Smooth muscle cell (in vitro differentiated cells): ENCODE measurements around the gene SP3. TPM values are rescaled to one million over a fixed set of nuclear protein-coding genes. Genes with fewer than 3 reads are reported as not detected.

Experiments used
- DNase-seq: peaks from one replicate; lab custom pipeline; 2025; ENCODE audit not compliant: unreplicated experiment; lab: John Stamatoyannopoulos, UW
- H2AFZ ChIP-seq: fragments of 200-600 bp; sonication (generic); 2 replicates; pipeline ENCODE4 v1.6.0; 2016; ENCODE audit warnings: antibody characterized with exemption, low read depth, mild to moderate bottlenecking
- H3F3A ChIP-seq: fragments of 200-600 bp; sonication (generic); 2 replicates; pipeline ENCODE4 v1.6.0; 2017; ENCODE audit warnings: antibody characterized with exemption, low read depth
- H3K27ac ChIP-seq: fragments of 200-600 bp; sonication (generic); 2 replicates; pipeline ENCODE4 v1.5.1; 2016; ENCODE audit warnings: low read depth, mild to moderate bottlenecking
- H3K27me3 ChIP-seq: fragments of 200-600 bp; sonication (generic); 2 replicates; pipeline ENCODE4 v1.6.1; 2016; ENCODE audit warnings: low read depth, mild to moderate bottlenecking
- H3K36me3 ChIP-seq: fragments of 200-600 bp; sonication (generic); 2 replicates; pipeline ENCODE4 v1.5.1; 2016; ENCODE audit warnings: low read depth
- H3K4me1 ChIP-seq: fragments of 200-600 bp; sonication (generic); 2 replicates; pipeline ENCODE4 v1.5.1; 2016; ENCODE audit warnings: low read depth
- H3K4me2 ChIP-seq: fragments of 200-600 bp; sonication (generic); 2 replicates; pipeline ENCODE4 v1.6.0; 2016; ENCODE audit warnings: mild to moderate bottlenecking
- H3K4me3 ChIP-seq: fragments of 200-600 bp; sonication (generic); 2 replicates; pipeline ENCODE4 v1.5.1; 2016; ENCODE audit warnings: mild to moderate bottlenecking
- H3K79me2 ChIP-seq: fragments of 200-600 bp; sonication (generic); 2 replicates; pipeline ENCODE4 v1.6.0; 2016; ENCODE audit warnings: low read depth, mild to moderate bottlenecking
- H3K9ac ChIP-seq: fragments of 200-600 bp; sonication (generic); 2 replicates; pipeline ENCODE4 v1.6.0; 2016; ENCODE audit warnings: low read depth
- H3K9me3 ChIP-seq: fragments of 200-600 bp; sonication (generic); replicated peaks from 2 replicates; pipeline ENCODE4 v1.5.1; 2016; ENCODE audit warnings: low read depth
- H4K20me1 ChIP-seq: fragments of 200-600 bp; sonication (generic); 2 replicates; pipeline ENCODE4 v1.6.0; 2016; ENCODE audit warnings: low read depth
- CTCF ChIP-seq: fragments of 200-600 bp; sonication (generic); IDR thresholded peaks from 2 replicates; pipeline ENCODE4 v1.5.1; 2017; ENCODE audit warnings: borderline replicate concordance, mild to moderate bottlenecking, antibody characterized with exemption; ENCODE audit not compliant: insufficient read depth, poor library complexity, severe bottlenecking
- WGBS: methylation state at CpG from one replicate; pipeline ENCODE4 v1.1.7; 2016; ENCODE audit warnings: low lambda C conversion rate; 5-methylcytosine and 5-hydroxymethylcytosine counted together
- polyA plus RNA-seq: library from polyadenylated mRNA; unstranded; fragments of >200 nt; fragmentation: Nextera tagmentation; extraction: Ambion mirVana; gene quantifications from 2 replicates; pipeline ENCODE4 v1.2.1, GENCODE V29; 2016
- total RNA-seq: library from RNA; depleted of rRNA; stranded (reverse); fragments of >200 nt; gene quantifications from 2 replicates; pipeline ENCODE4 v1.2.3, GENCODE V29; 2014

The SP3 gene
- total and polyA plus RNA-seq, 2 experiments from 2014 or later, result 24.5 to 84.5 TPM

- Histone ChIP-seq H3F3A (no peaks in the 10 kb centered on the region), H3K9ac (no peak overlapping the region), H3K4me3 (no peak overlapping the region), H3K27ac (no peak overlapping the region), H3K36me3 (no peaks in the 10 kb centered on the region), H2AFZ (no peak overlapping the region), H3K27me3 (no peaks in the 10 kb centered on the region), H3K9me3 (no peaks in the 10 kb centered on the region), H3K4me2 (no peak overlapping the region), H3K79me2 (no peaks in the 10 kb centered on the region), H3K4me1 (no peaks in the 10 kb centered on the region), H4K20me1 (no peaks in the 10 kb centered on the region)
- WGBS, result 58% methylated on average over 1 of the region's 1 CpG
- no peak for TF ChIP-seq CTCF
- no peak for DNase-seq
Observed at GRCh38 chr2:173993459-173993858, 28.3 kb upstream of the SP3 start.

GRCh38 chr2:173991856-173992588 lies 26.8 kb upstream of the SP3 start:
- H3K4me3 ChIP-seq, result no peak overlapping the region
- H3F3A ChIP-seq, result no peaks in the 10 kb centered on the region
- no peak for DNase-seq
- H2AFZ ChIP-seq, result no peak overlapping the region
- no peak overlapping the region for H3K4me2 ChIP-seq
- H3K4me1 ChIP-seq, result no peaks in the 10 kb centered on the region
- WGBS, result 81% methylated on average over 5 of the region's 5 CpGs
- H3K36me3 ChIP-seq, result no peaks in the 10 kb centered on the region
- no peak for TF ChIP-seq CTCF
- H3K27ac ChIP-seq, result no peak overlapping the region
- H3K9me3 ChIP-seq, result no peaks in the 10 kb centered on the region
- no peaks in the 10 kb centered on the region for H4K20me1 ChIP-seq
- H3K27me3 ChIP-seq, result no peaks in the 10 kb centered on the region
- H3K9ac ChIP-seq, result no peak overlapping the region
- H3K79me2 ChIP-seq, result no peaks in the 10 kb centered on the region

DNA sequence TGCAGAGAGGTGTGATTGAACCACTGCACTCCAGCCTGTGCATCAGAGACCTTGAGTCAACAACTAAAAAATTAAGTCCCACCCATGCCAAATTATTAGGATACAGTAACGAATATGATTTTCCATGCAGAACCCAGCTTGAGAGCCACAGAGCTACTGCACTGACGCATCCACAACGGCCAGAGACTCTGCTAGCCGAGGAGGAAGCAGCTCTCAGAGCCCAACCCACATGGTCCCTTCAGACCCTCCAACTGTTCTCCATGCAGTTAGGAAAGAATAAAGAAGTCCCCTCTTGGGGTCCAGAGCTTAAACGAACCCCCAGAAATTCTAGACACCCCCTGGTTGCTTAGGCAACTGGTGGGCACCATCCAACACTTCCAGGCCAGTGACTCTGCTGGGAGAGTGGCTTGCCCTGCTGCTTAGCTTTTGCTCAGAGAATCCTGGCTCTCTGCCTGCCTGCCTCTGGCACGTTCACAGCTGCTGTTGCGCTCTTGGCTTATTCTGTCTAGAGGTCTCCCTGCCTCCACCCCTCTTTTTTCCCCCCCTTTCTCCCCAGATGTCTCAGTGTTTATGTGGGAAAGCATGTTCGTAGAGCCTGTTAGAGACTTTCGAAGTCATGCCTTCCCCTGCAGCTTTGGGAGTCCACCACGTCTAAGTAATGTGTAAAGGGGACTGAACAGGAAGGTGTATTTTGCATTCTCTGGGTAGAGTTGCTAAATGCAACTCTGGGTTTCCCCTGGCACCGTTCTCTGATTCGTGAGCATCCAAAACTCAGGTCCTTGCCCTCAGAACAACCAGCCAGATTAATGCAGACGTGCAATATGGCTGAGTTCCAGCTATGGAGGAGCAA lies 26.0 kb upstream of the SP3 start:
- no peaks in the 10 kb centered on the region for H3K4me1 ChIP-seq
- no peak for TF ChIP-seq CTCF
- H4K20me1 ChIP-seq, result no peaks in the 10 kb centered on the region
- no peaks in the 10 kb centered on the region for H3K36me3 ChIP-seq
- H3K9ac ChIP-seq, result no peak overlapping the region
- H3K4me2 ChIP-seq, result no peak overlapping the region
- no peaks in the 10 kb centered on the region for H3K27me3 ChIP-seq
- H2AFZ ChIP-seq, result no peak overlapping the region
- 74% methylated on average over 13 of the region's 13 CpGs for WGBS
- no peaks in the 10 kb centered on the region for H3K9me3 ChIP-seq
- no peaks in the 10 kb centered on the region for H3F3A ChIP-seq
- no peak overlapping the region for H3K4me3 ChIP-seq
- no peak overlapping the region for H3K27ac ChIP-seq
- DNase-seq, result no peak
- no peaks in the 10 kb centered on the region for H3K79me2 ChIP-seq
